HEK293 (cell line): Measurements from ENCODE around the gene PLCL2.

Source experiments
- CTCF ChIA-PET: fragments of 350-600 bp; formaldehyde crosslinking; extraction: SDS; loops from one replicate; lab custom pipeline; 2021; ENCODE audit warnings: antibody characterized with exemption; lab: Yijun Ruan, JAX
- POLR2A ChIA-PET: fragments of 300-600 bp; formaldehyde crosslinking; extraction: SDS; loops from one replicate; lab custom pipeline; 2020; ENCODE audit warnings: antibody characterized with exemption, inconsistent platforms; lab: Yijun Ruan, JAX
- H3K27ac ChIP-seq: fragments of 200-500 bp; sonication (Bioruptor generic); 2 replicates; pipeline ENCODE4 v1.5.1; 2014; ENCODE audit warnings: low read depth, low read length, control low read depth, inconsistent platforms; ENCODE audit errors: extremely low read depth
- H3K36me3 ChIP-seq, 2 experiments: fragments of 200-500 bp in 1 of 2; sonication (Bioruptor generic) in 1 of 2; 1 replicate in 1 of 2; 2 replicates in 1 of 2; pipeline ENCODE4 v1.5.1; 2014 to 2017; ENCODE audit warnings: inconsistent platforms in 2 of 2, low read length in 2 of 2; ENCODE audit not compliant: control insufficient read depth in 2 of 2, insufficient read depth in 1 of 2
- H3K4me1 ChIP-seq: fragments of 200-500 bp; sonication (Bioruptor generic); 2 replicates; pipeline ENCODE4 v1.5.1; 2014; ENCODE audit warnings: mild to moderate bottlenecking, low read length, inconsistent platforms; ENCODE audit not compliant: control insufficient read depth, insufficient read depth
- H3K4me3 ChIP-seq: 2 replicates; pipeline ENCODE4 v1.5.1; 2011; ENCODE audit warnings: low read depth, mild to moderate bottlenecking, control low read depth, low read length, moderate library complexity
- H3K9me3 ChIP-seq: fragments of 200-500 bp; sonication (Bioruptor generic); 2 replicates; pipeline ENCODE4 v1.5.1; 2014; ENCODE audit warnings: low read depth, low read length, inconsistent platforms; ENCODE audit not compliant: control insufficient read depth, insufficient read depth
- AEBP2 ChIP-seq: fragments of 450-650 bp; formaldehyde crosslinking; IDR thresholded peaks from 2 replicates; pipeline ENCODE4 v1.5.1; 2016; ENCODE audit warnings: missing biosample characterization, missing genetic modification characterization, borderline replicate concordance
- KLF17 ChIP-seq: fragments of 450-650 bp; formaldehyde crosslinking; IDR thresholded peaks from 2 replicates; pipeline ENCODE4 v1.5.1; 2016; ENCODE audit warnings: missing biosample characterization, missing genetic modification characterization
- PBX3 ChIP-seq: sonication (generic); formaldehyde crosslinking; IDR thresholded peaks from 2 replicates; pipeline ENCODE4 v1.8.1; 2022; ENCODE audit warnings: mild to moderate bottlenecking, moderate library complexity, missing genetic modification reagents
- SALL2 ChIP-seq: fragments of 450-650 bp; formaldehyde crosslinking; IDR thresholded peaks from 2 replicates; pipeline ENCODE4 v1.5.0; 2017; ENCODE audit warnings: missing biosample characterization, mild to moderate bottlenecking, missing genetic modification characterization, borderline replicate concordance
- ZNF132 ChIP-seq: fragments of 450-650 bp; formaldehyde crosslinking; IDR thresholded peaks from 2 replicates; pipeline ENCODE4 v1.5.1; 2017; ENCODE audit warnings: missing biosample characterization, missing genetic modification characterization, borderline replicate concordance
- ZNF140 ChIP-seq: fragments of 450-650 bp; formaldehyde crosslinking; IDR thresholded peaks from 2 replicates; pipeline ENCODE4 v1.5.1; 2016; ENCODE audit warnings: missing biosample characterization, missing genetic modification characterization
- ZNF148 ChIP-seq: fragments of 450-650 bp; formaldehyde crosslinking; IDR thresholded peaks from 2 replicates; pipeline ENCODE4 v1.5.0; 2017; ENCODE audit warnings: missing biosample characterization, missing genetic modification characterization, borderline replicate concordance
- ZNF2 ChIP-seq: fragments of 450-650 bp; formaldehyde crosslinking; IDR thresholded peaks from 2 replicates; pipeline ENCODE4 v1.5.1; 2016; ENCODE audit warnings: missing biosample characterization, missing genetic modification characterization
- ZNF266 ChIP-seq: fragments of 450-650 bp; formaldehyde crosslinking; IDR thresholded peaks from 2 replicates; pipeline ENCODE4 v1.5.1; 2016; ENCODE audit warnings: missing biosample characterization, missing genetic modification characterization, low read depth
- ZNF37A ChIP-seq: fragments of 450-650 bp; IDR thresholded peaks from 2 replicates; pipeline ENCODE4 v1.5.1; 2018; ENCODE audit warnings: missing biosample characterization, missing genetic modification characterization
- ZNF398 ChIP-seq: fragments of 450-650 bp; formaldehyde crosslinking; IDR thresholded peaks from 2 replicates; pipeline ENCODE4 v1.5.1; 2017; ENCODE audit warnings: missing biosample characterization, missing genetic modification characterization
- ZNF426 ChIP-seq: fragments of 450-650 bp; formaldehyde crosslinking; IDR thresholded peaks from 2 replicates; pipeline ENCODE4 v1.5.1; 2017; ENCODE audit warnings: missing biosample characterization, missing genetic modification characterization, mild to moderate bottlenecking, inconsistent platforms, moderate library complexity
- ZNF514 ChIP-seq: fragments of 450-650 bp; formaldehyde crosslinking; IDR thresholded peaks from 2 replicates; pipeline ENCODE4 v1.5.1; 2016; ENCODE audit warnings: missing biosample characterization, missing genetic modification characterization
- ZNF529 ChIP-seq: fragments of 450-650 bp; formaldehyde crosslinking; IDR thresholded peaks from 2 replicates; pipeline ENCODE4 v1.5.1; 2017; ENCODE audit warnings: missing genetic modification characterization, missing biosample characterization; ENCODE audit not compliant: insufficient replicate concordance
- ZNF776 ChIP-seq: fragments of 450-650 bp; formaldehyde crosslinking; IDR thresholded peaks from 2 replicates; pipeline ENCODE4 v1.5.0; 2017; ENCODE audit warnings: missing biosample characterization, missing genetic modification characterization, borderline replicate concordance

PLCL2 gene

GRCh38 chr3:16848007-16848406 is 36.7 kb upstream of the PLCL2 start:
- Histone ChIP-seq H3K9me3 (no peaks in the 10 kb centered on the region), H3K4me1 (no peaks in the 10 kb centered on the region), H3K27ac (no peak overlapping the region), H3K4me3 (no peak overlapping the region), H3K36me3 (no peaks in the 10 kb centered on the region)
- ChIA-PET CTCF (interaction anchor here (0.6 kb wide), 1 partner anchor 160 kb away, joined by 3 read pairs; no protein-coding TSS in a partner anchor), POLR2A (no interaction called here)
- TF ChIP-seq ZNF529 (tag by site-specific recombination) (no peak), ZNF2 (tag by site-specific recombination) (no peak), ZNF398 (tag by site-specific recombination) (no peak), KLF17 (no peak), ZNF514 (tag by site-specific recombination) (no peak), AEBP2 (tag by site-specific recombination) (no peak), ZNF266 (tag by site-specific recombination) (no peak), PBX3 (CRISPR knock-in tag) (no peak), ZNF776 (tag by site-specific recombination) (no peak), ZNF132 (tag by site-specific recombination) (no peak), ZNF37A (tag by site-specific recombination) (no peak), ZNF426 (tag by site-specific recombination) (no peak)

- TF ChIP-seq SALL2 (tag by site-specific recombination) (no peak), ZNF148 (tag by site-specific recombination) (no peak), ZNF140 (tag by site-specific recombination) (no peak), ZNF514 (tag by site-specific recombination) (no peak)
- no peak overlapping the region for H3K27ac ChIP-seq
- no peak overlapping the region for H3K4me3 ChIP-seq
- H3K9me3 ChIP-seq: no peaks in the 10 kb centered on the region
- ChIA-PET POLR2A (no interaction called here), CTCF (no interaction called here)
- no peaks in the 10 kb centered on the region for H3K4me1 ChIP-seq
- no peaks in the 10 kb centered on the region for H3K36me3 ChIP-seq
Observed at GRCh38 chr3:16849229-16849628, 35.5 kb upstream of the PLCL2 start.
